Effector memory CD8-positive, alpha-beta T cell (primary cell): ENCODE data around the gene KCTD8.
"Not testable (repeated sequence)": the region's sequence is repeated elsewhere in the genome, so short reads cannot be mapped to it uniquely, and the experiment has no call there.

Experiments
- ATAC-seq: fragments of 150-1000 bp; cut with Tn5 transposase; replicated peaks from 2 replicates; pipeline ENCODE4 v1.10.0; 2021; ENCODE audit warnings: mild to moderate bottlenecking, moderate library complexity
- DNase-seq, 3 experiments: peaks; one replicate each; pipeline ENCODE4 v3.0.0; 2021
- H3K27ac Mint-ChIP-seq, 2 donors: one replicate each; pipeline ENCODE4 v1.8.0; 2022; ENCODE audit warnings: mild to moderate bottlenecking in 2 of 2, mixed read lengths in 2 of 2, moderate library complexity in 2 of 2
- H3K27me3 Mint-ChIP-seq, 2 donors: one replicate each; pipeline ENCODE4 v1.8.0; 2022; ENCODE audit warnings: mixed read lengths in 2 of 2
- H3K36me3 Mint-ChIP-seq: one replicate; pipeline ENCODE4 v1.8.0; 2022; ENCODE audit warnings: mild to moderate bottlenecking, moderate library complexity, mixed read lengths; ENCODE audit not compliant: insufficient read depth
- H3K4me1 Mint-ChIP-seq, 2 donors: one replicate each; pipeline ENCODE4 v1.8.0; 2022; ENCODE audit warnings: low read depth in 2 of 2, mixed read lengths in 2 of 2
- H3K4me3 Mint-ChIP-seq, 2 donors: one replicate each; pipeline ENCODE4 v1.8.0; 2022; ENCODE audit warnings: mild to moderate bottlenecking in 2 of 2, mixed read lengths in 2 of 2, moderate library complexity in 2 of 2
- H3K9me3 Mint-ChIP-seq, 2 donors: one replicate each; pipeline ENCODE4 v1.8.0; 2022; ENCODE audit warnings: mixed read lengths in 2 of 2

KCTD8 gene

GRCh38 chr4:44257461-44257860, 191.1 kb downstream of the KCTD8 start:
- no peaks in the 10 kb centered on the region for H3K36me3 Mint-ChIP-seq
- ATAC-seq: no peak
- H3K4me3 Mint-ChIP-seq: no peak overlapping the region
- H3K9me3 Mint-ChIP-seq: peaks cover 14 to 16% of the 10 kb centered on the region in 2 donors
- H3K4me1 Mint-ChIP-seq: no peaks in the 10 kb centered on the region
- DNase-seq: no peak
- no peak overlapping the region for H3K27ac Mint-ChIP-seq
- no peaks in the 10 kb centered on the region for H3K27me3 Mint-ChIP-seq

GRCh38 chr4:44256414-44256813, 192.2 kb downstream of the KCTD8 start:
- Mint-ChIP-seq H3K27ac (no peak overlapping the region), H3K36me3 (no peaks in the 10 kb centered on the region), H3K4me1 (no peaks in the 10 kb centered on the region), H3K9me3 (peaks cover 11 to 16% of the 10 kb centered on the region in 2 donors), H3K4me3 (no peak overlapping the region), H3K27me3 (no peaks in the 10 kb centered on the region)
- DNase-seq: no peak
- no peak for ATAC-seq

- H3K9me3 Mint-ChIP-seq: peaks cover 7 to 9% of the 10 kb centered on the region in 2 donors
- H3K27ac Mint-ChIP-seq: no peak overlapping the region
- H3K4me1 Mint-ChIP-seq: no peaks in the 10 kb centered on the region
- ATAC-seq (no peak), DNase-seq (no peak)
- no peaks in the 10 kb centered on the region for H3K36me3 Mint-ChIP-seq
- no peak overlapping the region for H3K4me3 Mint-ChIP-seq
- H3K27me3 Mint-ChIP-seq: no peaks in the 10 kb centered on the region
These were observed 211.0 kb downstream of the KCTD8 start for GRCh38 chr4:44237643-44238042.

GRCh38 chr4:44235897-44236296, 212.7 kb downstream of the KCTD8 start:
- Mint-ChIP-seq H3K36me3 (no peaks in the 10 kb centered on the region), H3K27me3 (no peaks in the 10 kb centered on the region), H3K27ac (no peak overlapping the region), H3K4me1 (no peaks in the 10 kb centered on the region), H3K4me3 (no peak overlapping the region), H3K9me3 (peaks cover 7% of the 10 kb centered on the region in 2 donors)
- no peak for DNase-seq
- ATAC-seq: no peak

GRCh38 chr4:44232262-44232661, 216.3 kb downstream of the KCTD8 start:
- ATAC-seq (no peak), DNase-seq (no peak)
- H3K4me1 Mint-ChIP-seq: no peaks in the 10 kb centered on the region
- peaks cover 2 to 12% of the 10 kb centered on the region in 2 donors for H3K9me3 Mint-ChIP-seq
- no peaks in the 10 kb centered on the region for H3K36me3 Mint-ChIP-seq
- H3K4me3 Mint-ChIP-seq: no peak overlapping the region
- no peaks in the 10 kb centered on the region for H3K27me3 Mint-ChIP-seq
- no peak overlapping the region for H3K27ac Mint-ChIP-seq

- H3K4me1 Mint-ChIP-seq: no peaks in the 10 kb centered on the region
- no peak for ATAC-seq
- H3K27me3 Mint-ChIP-seq: no peaks in the 10 kb centered on the region
- no peaks in the 10 kb centered on the region for H3K36me3 Mint-ChIP-seq
- no peak for DNase-seq
- H3K4me3 Mint-ChIP-seq: no peak overlapping the region
- H3K9me3 Mint-ChIP-seq: peaks cover 1 to 23% of the 10 kb centered on the region in 2 donors
- H3K27ac Mint-ChIP-seq: no peak overlapping the region
These were observed 217.6 kb downstream of the KCTD8 start for GRCh38 chr4:44231006-44231405.

- DNase-seq: no peak
- no peaks in the 10 kb centered on the region for H3K4me1 Mint-ChIP-seq
- H3K27me3 Mint-ChIP-seq: no peaks in the 10 kb centered on the region
- H3K4me3 Mint-ChIP-seq: no peak overlapping the region
- H3K36me3 Mint-ChIP-seq: no peaks in the 10 kb centered on the region
- ATAC-seq: no peak
- peaks cover 2 to 25% of the 10 kb centered on the region in 2 donors for H3K9me3 Mint-ChIP-seq
- no peak overlapping the region for H3K27ac Mint-ChIP-seq
These were observed 220.3 kb downstream of the KCTD8 start for GRCh38 chr4:44228326-44228725.

- no peak overlapping the region for H3K27ac Mint-ChIP-seq
- H3K9me3 Mint-ChIP-seq: peaks cover 3 to 7% of the 10 kb centered on the region in 2 donors
- no peaks in the 10 kb centered on the region for H3K27me3 Mint-ChIP-seq
- H3K4me1 Mint-ChIP-seq: no peaks in the 10 kb centered on the region
- ATAC-seq (no peak), DNase-seq (no peak)
- H3K36me3 Mint-ChIP-seq: no peaks in the 10 kb centered on the region
- H3K4me3 Mint-ChIP-seq: no peak overlapping the region
These were observed 227.2 kb downstream of the KCTD8 start for GRCh38 chr4:44221407-44221806.

GRCh38 chr4:44210750-44211149, 237.9 kb downstream of the KCTD8 start:
- Mint-ChIP-seq H3K4me3 (no peak overlapping the region), H3K9me3 (peaks cover 12 to 14% of the 10 kb centered on the region in 2 donors), H3K4me1 (no peaks in the 10 kb centered on the region), H3K27ac (no peak overlapping the region), H3K27me3 (no peaks in the 10 kb centered on the region), H3K36me3 (no peaks in the 10 kb centered on the region)
- no peak for ATAC-seq
- no peak for DNase-seq

- Mint-ChIP-seq H3K9me3 (peaks cover 15 to 24% of the 10 kb centered on the region in 2 donors), H3K4me3 (no peak overlapping the region), H3K4me1 (no peaks in the 10 kb centered on the region), H3K27me3 (no peaks in the 10 kb centered on the region), H3K36me3 (no peaks in the 10 kb centered on the region), H3K27ac (no peak overlapping the region)
- no peak for ATAC-seq
- no peak for DNase-seq
These were observed 251.8 kb downstream of the KCTD8 start for GRCh38 chr4:44196796-44197195.

GRCh38 chr4:44194365-44194764, 254.2 kb downstream of the KCTD8 start:
- no peak for ATAC-seq
- DNase-seq: no peak
- Mint-ChIP-seq H3K4me1 (no peaks in the 10 kb centered on the region), H3K27me3 (no peaks in the 10 kb centered on the region), H3K36me3 (no peaks in the 10 kb centered on the region), H3K9me3 (peaks cover 12 to 24% of the 10 kb centered on the region in 2 donors), H3K4me3 (no peak overlapping the region), H3K27ac (no peak overlapping the region)

GRCh38 chr4:44186850-44187246, 261.8 kb downstream of the KCTD8 start:
- Mint-ChIP-seq H3K9me3 (peaks cover 6 to 13% of the 10 kb centered on the region in 2 donors), H3K4me1 (no peaks in the 10 kb centered on the region), H3K27ac (no peak overlapping the region), H3K27me3 (no peaks in the 10 kb centered on the region), H3K36me3 (no peaks in the 10 kb centered on the region), H3K4me3 (no peak overlapping the region)
- ATAC-seq (no peak), DNase-seq (no peak)

- DNase-seq (no peak), ATAC-seq (no peak)
- Mint-ChIP-seq H3K27me3 (no peaks in the 10 kb centered on the region), H3K9me3 (peaks cover 4 to 9% of the 10 kb centered on the region in 2 donors), H3K4me3 (no peak overlapping the region), H3K4me1 (no peaks in the 10 kb centered on the region), H3K27ac (no peak overlapping the region), H3K36me3 (no peaks in the 10 kb centered on the region)
These were observed 262.3 kb downstream of the KCTD8 start for GRCh38 chr4:44186096-44186849.

GRCh38 chr4:44181491-44182349, 266.9 kb downstream of the KCTD8 start:
- ATAC-seq, DNase-seq, H3K36me3 Mint-ChIP-seq, H3K27me3 Mint-ChIP-seq, H3K4me3 Mint-ChIP-seq, H3K4me1 Mint-ChIP-seq, H3K27ac Mint-ChIP-seq: not testable (repeated sequence)
- peaks cover 0 to 19% of the 10 kb centered on the region in 2 donors for H3K9me3 Mint-ChIP-seq
